ENCODE results near the gene PDE3A. TPM values are rescaled to one million over a fixed set of nuclear protein-coding genes. Genes with fewer than 3 reads are reported as not detected.

PDE3A gene
- total RNA-seq, 1 donor from 2014 or later: 27.9 TPM

DNA sequence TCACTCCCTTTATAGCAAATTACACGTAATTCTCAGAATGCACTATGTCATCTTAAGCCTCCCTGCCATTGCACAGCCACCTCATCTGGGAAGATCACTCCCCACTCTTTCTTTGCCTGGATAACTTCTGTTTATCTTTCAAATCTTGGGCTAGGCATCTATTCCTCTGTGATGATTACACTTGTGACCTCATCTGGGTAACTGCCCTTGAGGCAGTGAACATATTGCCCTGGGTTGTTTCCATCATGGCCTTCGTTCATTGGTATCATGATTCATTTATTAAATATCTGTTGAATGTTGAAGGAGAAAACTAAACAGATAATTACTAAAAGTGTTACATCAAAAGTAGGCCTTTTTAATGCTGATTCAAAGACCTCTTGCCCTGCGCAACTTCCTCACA lies 26.2 kb upstream of the PDE3A start:
- H3K9me3 Mint-ChIP-seq (ENCODE audit: low read depth): peaks cover 4% of the 10 kb centered on the region
- H3K27ac Mint-ChIP-seq (ENCODE audit: unreplicated experiment): peak overlapping the region; percentile 3
- H3K36me3 Mint-ChIP-seq (ENCODE audit: low read depth): no peaks in the 10 kb centered on the region
- TF ChIP-seq, protein P1, sequence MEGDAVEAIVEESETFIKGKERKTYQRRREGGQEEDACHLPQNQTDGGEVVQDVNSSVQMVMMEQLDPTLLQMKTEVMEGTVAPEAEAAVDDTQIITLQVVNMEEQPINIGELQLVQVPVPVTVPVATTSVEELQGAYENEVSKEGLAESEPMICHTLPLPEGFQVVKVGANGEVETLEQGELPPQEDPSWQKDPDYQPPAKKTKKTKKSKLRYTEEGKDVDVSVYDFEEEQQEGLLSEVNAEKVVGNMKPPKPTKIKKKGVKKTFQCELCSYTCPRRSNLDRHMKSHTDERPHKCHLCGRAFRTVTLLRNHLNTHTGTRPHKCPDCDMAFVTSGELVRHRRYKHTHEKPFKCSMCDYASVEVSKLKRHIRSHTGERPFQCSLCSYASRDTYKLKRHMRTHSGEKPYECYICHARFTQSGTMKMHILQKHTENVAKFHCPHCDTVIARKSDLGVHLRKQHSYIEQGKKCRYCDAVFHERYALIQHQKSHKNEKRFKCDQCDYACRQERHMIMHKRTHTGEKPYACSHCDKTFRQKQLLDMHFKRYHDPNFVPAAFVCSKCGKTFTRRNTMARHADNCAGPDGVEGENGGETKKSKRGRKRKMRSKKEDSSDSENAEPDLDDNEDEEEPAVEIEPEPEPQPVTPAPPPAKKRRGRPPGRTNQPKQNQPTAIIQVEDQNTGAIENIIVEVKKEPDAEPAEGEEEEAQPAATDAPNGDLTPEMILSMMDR (IDR thresholded peaks at IDR 0.05): no peak
- DNase-seq (ENCODE audit: low spot score): no peak
- H3K27me3 Mint-ChIP-seq (ENCODE audit: low read depth): no peaks in the 10 kb centered on the region
- H3K4me3 Mint-ChIP-seq (ENCODE audit: unreplicated experiment): no peak overlapping the region
- H3K4me1 Mint-ChIP-seq (ENCODE audit: low read depth): peaks cover 29% of the 10 kb centered on the region

DNA sequence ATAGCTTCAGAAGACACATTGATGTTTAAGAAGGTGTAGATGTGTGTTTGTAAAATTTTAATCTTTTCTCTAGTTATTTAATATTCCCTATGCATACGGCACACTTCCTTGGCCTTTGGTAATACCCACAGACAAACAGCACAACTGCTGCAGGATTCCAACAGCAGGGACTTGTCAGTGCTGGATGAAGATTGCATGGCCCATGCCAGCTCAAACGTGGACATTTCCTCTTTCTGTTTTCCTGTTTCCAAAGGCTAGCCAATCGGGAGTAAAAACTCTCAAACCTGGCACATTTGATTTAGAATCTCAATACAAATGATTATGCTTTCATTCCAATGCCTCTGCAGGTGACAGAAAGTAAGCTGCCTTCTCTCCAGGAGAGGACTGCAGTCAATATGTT lies 22.5 kb upstream of the PDE3A start:
- TF ChIP-seq, protein P1 (IDR thresholded peaks at IDR 0.05): no peak
- H3K4me1 Mint-ChIP-seq (ENCODE audit: low read depth): peaks cover 21% of the 10 kb centered on the region
- H3K4me3 Mint-ChIP-seq (ENCODE audit: unreplicated experiment): no peak overlapping the region
- no peaks in the 10 kb centered on the region for H3K27me3 Mint-ChIP-seq (ENCODE audit: low read depth)
- peaks cover 15% of the 10 kb centered on the region for H3K9me3 Mint-ChIP-seq (ENCODE audit: low read depth)
- no peak overlapping the region for H3K27ac Mint-ChIP-seq (ENCODE audit: unreplicated experiment)
- H3K36me3 Mint-ChIP-seq (ENCODE audit: low read depth): peaks cover 3% of the 10 kb centered on the region
- DNase-seq (ENCODE audit: low spot score): no peak

DNA sequence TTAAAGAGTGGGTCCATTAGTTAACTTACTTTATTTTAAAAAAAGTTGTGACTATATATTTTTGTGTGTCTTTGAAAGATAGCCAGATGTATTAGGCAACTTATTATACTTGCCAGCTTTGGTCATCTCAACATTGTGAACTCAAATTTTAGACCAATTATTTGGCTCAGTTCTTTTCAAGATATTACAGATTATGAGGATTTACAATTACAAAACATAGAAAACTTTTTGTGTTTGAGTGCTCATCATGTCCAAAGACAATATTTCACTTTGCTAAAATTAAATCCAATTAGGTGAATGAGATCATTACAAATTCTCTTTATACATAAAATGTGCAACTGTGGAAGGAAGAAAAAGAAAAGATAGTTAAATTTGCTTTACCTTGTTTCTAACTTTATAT lies 18.3 kb upstream of the PDE3A start:
- peaks cover 3% of the 10 kb centered on the region for H3K36me3 Mint-ChIP-seq (ENCODE audit: low read depth)
- peaks cover 21% of the 10 kb centered on the region for H3K4me1 Mint-ChIP-seq (ENCODE audit: low read depth)
- DNase-seq (ENCODE audit: low spot score): no peak
- peak overlapping the region; percentile 20 for H3K4me3 Mint-ChIP-seq (ENCODE audit: unreplicated experiment)
- TF ChIP-seq, protein P1 (IDR thresholded peaks at IDR 0.05): no peak
- peaks cover 11% of the 10 kb centered on the region for H3K9me3 Mint-ChIP-seq (ENCODE audit: low read depth)
- peak overlapping the region; percentile 89 for H3K27ac Mint-ChIP-seq (ENCODE audit: unreplicated experiment)
- no peaks in the 10 kb centered on the region for H3K27me3 Mint-ChIP-seq (ENCODE audit: low read depth)

DNA sequence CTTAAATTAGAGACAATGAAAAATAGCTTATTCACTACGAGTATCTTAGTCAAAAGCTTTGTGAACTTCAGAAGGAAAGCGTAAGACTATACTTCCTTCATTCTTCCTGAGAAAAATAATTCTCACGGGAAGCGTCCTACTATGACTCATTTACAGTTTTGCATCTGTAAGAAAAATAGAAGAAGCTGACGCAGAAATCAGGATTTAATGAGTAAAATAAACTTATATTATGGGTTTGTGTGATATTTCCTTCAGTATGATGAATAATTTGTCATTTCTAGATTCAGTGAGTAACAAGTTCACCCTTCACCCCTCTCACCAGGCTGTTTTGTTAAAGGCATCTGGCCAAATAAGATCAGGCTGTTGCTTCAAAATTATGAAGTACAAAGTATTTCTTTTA lies 17.8 kb upstream of the PDE3A start:
- H3K4me1 Mint-ChIP-seq (ENCODE audit: low read depth): peaks cover 21% of the 10 kb centered on the region
- peak overlapping the region; percentile 6 for H3K4me3 Mint-ChIP-seq (ENCODE audit: unreplicated experiment)
- H3K27ac Mint-ChIP-seq (ENCODE audit: unreplicated experiment): peak overlapping the region; percentile 89
- H3K9me3 Mint-ChIP-seq (ENCODE audit: low read depth): peaks cover 11% of the 10 kb centered on the region
- H3K36me3 Mint-ChIP-seq (ENCODE audit: low read depth): peaks cover 3% of the 10 kb centered on the region
- H3K27me3 Mint-ChIP-seq (ENCODE audit: low read depth): no peaks in the 10 kb centered on the region
- TF ChIP-seq, protein P1 (IDR thresholded peaks at IDR 0.05): no peak
- no peak for DNase-seq (ENCODE audit: low spot score)

DNA sequence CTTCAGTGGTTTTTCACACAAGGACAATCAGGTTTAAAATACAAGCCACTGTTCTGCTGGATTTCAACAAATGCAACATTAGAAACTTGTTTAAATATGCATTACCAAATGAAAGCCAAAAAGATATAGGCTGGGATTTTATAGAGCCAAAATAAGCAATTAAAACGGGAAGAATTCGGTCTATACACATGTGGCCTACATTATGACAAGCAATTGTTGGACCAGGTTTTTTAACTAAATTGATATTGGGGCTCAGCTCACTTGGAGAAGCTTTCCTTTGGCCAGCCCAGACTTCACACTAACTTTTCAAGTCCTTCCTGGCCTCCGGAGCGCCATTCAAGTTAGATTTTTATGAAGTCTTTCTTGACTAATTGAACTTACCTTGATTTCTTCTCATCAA lies 16.9 kb upstream of the PDE3A start:
- no peak for DNase-seq (ENCODE audit: low spot score)
- peak overlapping the region; percentile 57 for H3K27ac Mint-ChIP-seq (ENCODE audit: unreplicated experiment)

More for the DNA sequence above, 16.9 kb upstream of the PDE3A start:
- peaks cover 21% of the 10 kb centered on the region for H3K4me1 Mint-ChIP-seq (ENCODE audit: low read depth)
- TF ChIP-seq, protein P1 (IDR thresholded peaks at IDR 0.05): no peak
- H3K9me3 Mint-ChIP-seq (ENCODE audit: low read depth): peaks cover 11% of the 10 kb centered on the region
- no peak overlapping the region for H3K4me3 Mint-ChIP-seq (ENCODE audit: unreplicated experiment)
- peaks cover 3% of the 10 kb centered on the region for H3K36me3 Mint-ChIP-seq (ENCODE audit: low read depth)
- H3K27me3 Mint-ChIP-seq (ENCODE audit: low read depth): no peaks in the 10 kb centered on the region
